Measurements from ENCODE around the gene RABGAP1.

- no peak for TF ChIP-seq SMC3 (IDR thresholded peaks at IDR 0.05; ENCODE audit: borderline replicate concordance, low read length)
- TF ChIP-seq BCL3 (IDR thresholded peaks at IDR 0.05; ENCODE audit: borderline replicate concordance, insufficient read depth, low read depth, low read length, poor library complexity, severe bottlenecking) = no peak
- no peak for TF ChIP-seq ETV6 (conservative IDR thresholded peaks at IDR 0.05 in 1 of 2, IDR thresholded peaks at IDR 0.05 in 1 of 2; ENCODE audit: borderline replicate concordance in 1 of 2, low read depth in 1 of 2)
- TF ChIP-seq ZSCAN29 (IDR thresholded peaks at IDR 0.05) = no peak
- no peak for TF ChIP-seq CBX3 (IDR thresholded peaks at IDR 0.05; ENCODE audit: borderline replicate concordance, low read depth)
- TF ChIP-seq REST (IDR thresholded peaks at IDR 0.05; ENCODE audit: low read depth, low read length) = no peak
- no peak for TF ChIP-seq CTCF (IDR thresholded peaks at IDR 0.05 in 2 of 3, conservative IDR thresholded peaks at IDR 0.05 in 1 of 3; ENCODE audit: control insufficient read depth in 2 of 3, extremely low read depth in 1 of 3, insufficient read depth in 1 of 3, low read depth in 3 of 3, low read length in 3 of 3)
- no peak for TF ChIP-seq CHD1 (IDR thresholded peaks at IDR 0.05; ENCODE audit: low read depth, low read length)
- TF ChIP-seq RELA (IDR thresholded peaks at IDR 0.05; ENCODE audit: borderline replicate concordance, partially characterized antibody) = no peak
- TF ChIP-seq RCOR1 (conservative IDR thresholded peaks at IDR 0.05; ENCODE audit: low read depth, low read length) = no peak
- TF ChIP-seq POLR2AphosphoS5 (IDR thresholded peaks at IDR 0.05; ENCODE audit: low read length) = no peak
- TF ChIP-seq CREB1 (IDR thresholded peaks at IDR 0.05; ENCODE audit: low read depth) = no peak
- TF ChIP-seq ZBTB33 (IDR thresholded peaks at IDR 0.05) = no peak
- TF ChIP-seq HDAC6 (IDR thresholded peaks at IDR 0.05; ENCODE audit: unreplicated experiment) = no peak
Measured at GRCh38 chr9:122998448-122998847, 57.6 kb downstream of the RABGAP1 start.
